Measurements from ENCODE around the gene AQP9.
A peak's percentile ranks its signal among the peaks of the same experiment; 100 is the strongest.

The AQP9 gene

GRCh38 chr15:58142827-58143461 lies 4.8 kb downstream of the AQP9 start:
- H3K79me2 ChIP-seq = no peaks in the 10 kb centered on the region
- no peaks in the 10 kb centered on the region for H3K9me3 ChIP-seq (ENCODE audit: control insufficient read depth, low read length)
- H3K27me3 ChIP-seq (ENCODE audit: control insufficient read depth, insufficient read depth, low read length) = no peaks in the 10 kb centered on the region
- no peaks in the 10 kb centered on the region for H3K36me3 ChIP-seq (ENCODE audit: control insufficient read depth, insufficient read depth, low read length)
- H3K4me1 ChIP-seq = peaks cover under 1% of the 10 kb centered on the region
- no peak overlapping the region for H3K4me2 ChIP-seq (ENCODE audit: low read length)
- no peak overlapping the region for H3K4me3 ChIP-seq (ENCODE audit: low read depth, low read length)
- H3K9ac ChIP-seq = no peak overlapping the region
- no peak overlapping the region for H2AFZ ChIP-seq
- H3K27ac ChIP-seq = no peak overlapping the region
- TF ChIP-seq, protein P1, sequence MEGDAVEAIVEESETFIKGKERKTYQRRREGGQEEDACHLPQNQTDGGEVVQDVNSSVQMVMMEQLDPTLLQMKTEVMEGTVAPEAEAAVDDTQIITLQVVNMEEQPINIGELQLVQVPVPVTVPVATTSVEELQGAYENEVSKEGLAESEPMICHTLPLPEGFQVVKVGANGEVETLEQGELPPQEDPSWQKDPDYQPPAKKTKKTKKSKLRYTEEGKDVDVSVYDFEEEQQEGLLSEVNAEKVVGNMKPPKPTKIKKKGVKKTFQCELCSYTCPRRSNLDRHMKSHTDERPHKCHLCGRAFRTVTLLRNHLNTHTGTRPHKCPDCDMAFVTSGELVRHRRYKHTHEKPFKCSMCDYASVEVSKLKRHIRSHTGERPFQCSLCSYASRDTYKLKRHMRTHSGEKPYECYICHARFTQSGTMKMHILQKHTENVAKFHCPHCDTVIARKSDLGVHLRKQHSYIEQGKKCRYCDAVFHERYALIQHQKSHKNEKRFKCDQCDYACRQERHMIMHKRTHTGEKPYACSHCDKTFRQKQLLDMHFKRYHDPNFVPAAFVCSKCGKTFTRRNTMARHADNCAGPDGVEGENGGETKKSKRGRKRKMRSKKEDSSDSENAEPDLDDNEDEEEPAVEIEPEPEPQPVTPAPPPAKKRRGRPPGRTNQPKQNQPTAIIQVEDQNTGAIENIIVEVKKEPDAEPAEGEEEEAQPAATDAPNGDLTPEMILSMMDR (IDR thresholded peaks at IDR 0.05) = no peak

GRCh38 chr15:58145606-58146005 lies 7.4 kb downstream of the AQP9 start:
- no peak overlapping the region for H3K9ac ChIP-seq
- H3K27ac ChIP-seq = no peak overlapping the region

GRCh38 chr15:58146211-58146610 lies 8.0 kb downstream of the AQP9 start:
- Histone ChIP-seq H3K27ac (peak overlapping the region; percentile 56), H3K4me1 (peaks cover 6% of the 10 kb centered on the region), H3K79me2 (no peaks in the 10 kb centered on the region), H3K4me3 (ENCODE audit: low read depth, low read length) (no peak overlapping the region), H2AFZ (peak overlapping the region; percentile 48), H3K9ac (no peak overlapping the region), H3K9me3 (ENCODE audit: control insufficient read depth, low read length) (no peaks in the 10 kb centered on the region), H3K36me3 (ENCODE audit: control insufficient read depth, insufficient read depth, low read length) (no peaks in the 10 kb centered on the region), H3K4me2 (ENCODE audit: low read length) (no peak overlapping the region), H3K27me3 (ENCODE audit: control insufficient read depth, insufficient read depth, low read length) (no peaks in the 10 kb centered on the region)
- TF ChIP-seq, protein P1 (IDR thresholded peaks at IDR 0.05) = no peak

More at GRCh38 chr15:58145606-58146005, 7.4 kb downstream of the AQP9 start:
- Histone ChIP-seq H3K36me3 (ENCODE audit: control insufficient read depth, insufficient read depth, low read length) (no peaks in the 10 kb centered on the region), H3K4me2 (ENCODE audit: low read length) (no peak overlapping the region), H3K4me3 (ENCODE audit: low read depth, low read length) (no peak overlapping the region), H3K4me1 (peaks cover 6% of the 10 kb centered on the region), H3K27me3 (ENCODE audit: control insufficient read depth, insufficient read depth, low read length) (no peaks in the 10 kb centered on the region), H2AFZ (no peak overlapping the region), H3K79me2 (no peaks in the 10 kb centered on the region), H3K9me3 (ENCODE audit: control insufficient read depth, low read length) (no peaks in the 10 kb centered on the region)
- TF ChIP-seq, protein P1 (IDR thresholded peaks at IDR 0.05) = no peak

- Histone ChIP-seq H3K9me3 (ENCODE audit: control insufficient read depth, low read length) (no peaks in the 10 kb centered on the region), H3K4me2 (ENCODE audit: low read length) (no peak overlapping the region), H3K36me3 (ENCODE audit: control insufficient read depth, insufficient read depth, low read length) (no peaks in the 10 kb centered on the region), H3K4me1 (peaks cover 6% of the 10 kb centered on the region), H3K79me2 (no peaks in the 10 kb centered on the region), H2AFZ (peak overlapping the region; percentile 48), H3K4me3 (ENCODE audit: low read depth, low read length) (no peak overlapping the region), H3K9ac (no peak overlapping the region), H3K27ac (peak overlapping the region; percentile 56), H3K27me3 (ENCODE audit: control insufficient read depth, insufficient read depth, low read length) (no peaks in the 10 kb centered on the region)
- TF ChIP-seq, protein P1 (IDR thresholded peaks at IDR 0.05) = no peak
Measured at GRCh38 chr15:58146749-58147148, 8.6 kb downstream of the AQP9 start.

- no peak overlapping the region for H3K4me3 ChIP-seq (ENCODE audit: low read depth, low read length)
- H3K9me3 ChIP-seq (ENCODE audit: control insufficient read depth, low read length) = no peaks in the 10 kb centered on the region
- H3K27me3 ChIP-seq (ENCODE audit: control insufficient read depth, insufficient read depth, low read length) = no peaks in the 10 kb centered on the region
- TF ChIP-seq, protein P1 (IDR thresholded peaks at IDR 0.05) = no peak
- H3K9ac ChIP-seq = no peak overlapping the region
- H2AFZ ChIP-seq = peak overlapping the region; percentile 48
- no peaks in the 10 kb centered on the region for H3K36me3 ChIP-seq (ENCODE audit: control insufficient read depth, insufficient read depth, low read length)
- H3K4me2 ChIP-seq (ENCODE audit: low read length) = no peak overlapping the region
- H3K4me1 ChIP-seq = peaks cover 6% of the 10 kb centered on the region
- peak overlapping the region; percentile 56 for H3K27ac ChIP-seq
- no peaks in the 10 kb centered on the region for H3K79me2 ChIP-seq
Measured at GRCh38 chr15:58147171-58147611, 9.0 kb downstream of the AQP9 start.

Measured in parathyroid adenoma (tissue), 2 donors.